ELR (cell line): ENCODE data around the gene MGAT5.

Experiments
- DNase-seq: peaks from one replicate; pipeline ENCODE4 v3.0.0-alpha.2; 2015; ENCODE audit warnings: low read depth

Gene MGAT5

DNA sequence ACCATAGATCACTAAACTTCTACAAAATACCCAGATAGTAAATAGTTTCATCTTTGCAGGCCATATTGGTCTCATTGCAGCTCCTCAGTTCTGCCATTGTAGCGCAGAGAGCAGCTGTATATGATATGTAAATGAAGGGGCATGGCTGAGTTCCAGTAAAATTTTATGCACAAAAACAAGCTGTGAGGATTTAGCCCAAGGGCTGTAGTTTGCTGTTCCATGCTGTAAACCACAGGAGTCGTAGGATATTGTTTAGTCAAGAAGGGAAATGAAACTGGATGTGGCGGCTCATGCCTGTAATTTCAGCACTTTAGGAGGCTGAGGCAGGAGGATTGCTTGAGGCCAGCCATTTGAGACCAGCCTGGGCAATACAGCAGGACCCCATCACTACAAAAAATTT lies 83.0 kb downstream of the MGAT5 start:
- no peak for DNase-seq

DNA sequence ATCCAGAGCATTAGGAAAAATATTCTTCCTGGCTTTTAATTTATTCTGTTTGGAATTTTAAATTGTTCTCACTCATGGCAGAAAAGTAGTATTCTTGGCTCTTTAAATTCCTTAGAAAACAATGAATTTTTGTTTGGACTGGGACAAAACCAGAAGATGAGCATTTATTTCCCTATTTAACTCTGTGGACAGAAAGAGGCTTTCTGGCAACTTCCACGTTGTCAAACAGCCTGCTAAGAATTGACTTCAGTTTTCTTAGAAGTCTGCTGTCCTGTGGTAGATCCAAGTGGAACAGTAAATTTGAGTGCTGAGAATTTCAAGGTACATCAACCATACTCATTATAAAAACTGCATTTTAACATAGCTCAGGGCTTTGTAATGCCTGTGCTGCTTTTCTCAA lies 83.8 kb downstream of the MGAT5 start:
- no peak for DNase-seq

DNA sequence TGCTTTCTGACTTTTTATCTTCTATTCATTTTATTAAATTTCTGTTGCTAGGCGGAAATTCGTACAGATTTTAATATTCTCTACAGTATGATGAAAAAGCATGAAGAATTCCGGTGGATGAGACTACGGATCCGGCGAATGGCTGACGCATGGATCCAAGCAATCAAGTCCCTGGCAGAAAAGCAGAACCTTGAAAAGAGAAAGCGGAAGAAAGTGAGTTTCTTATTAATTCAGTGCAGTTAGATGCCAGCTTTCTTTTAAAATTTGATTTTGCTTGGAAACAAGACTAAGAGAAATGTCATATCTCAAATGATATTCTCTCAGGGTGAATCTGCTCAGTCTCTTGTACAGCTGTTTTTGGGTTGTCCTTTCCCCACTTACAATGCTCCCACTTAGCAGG lies 84.3 kb downstream of the MGAT5 start:
- no peak for DNase-seq

DNA sequence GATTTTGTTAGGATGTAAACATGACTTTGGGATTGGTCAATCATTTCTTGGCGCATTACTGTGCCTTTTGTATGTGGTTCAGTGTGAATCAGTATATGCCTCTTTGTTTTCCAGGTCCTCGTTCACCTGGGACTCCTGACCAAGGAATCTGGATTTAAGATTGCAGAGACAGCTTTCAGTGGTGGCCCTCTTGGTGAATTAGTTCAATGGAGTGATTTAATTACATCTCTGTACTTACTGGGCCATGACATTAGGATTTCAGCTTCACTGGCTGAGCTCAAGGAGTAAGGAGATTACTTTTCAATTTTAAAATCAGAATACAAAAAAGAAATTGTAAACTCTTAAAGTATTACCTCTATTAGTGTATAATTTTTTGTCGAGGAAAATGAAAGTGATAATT lies 87.6 kb downstream of the MGAT5 start:
- DNase-seq: no peak

DNA sequence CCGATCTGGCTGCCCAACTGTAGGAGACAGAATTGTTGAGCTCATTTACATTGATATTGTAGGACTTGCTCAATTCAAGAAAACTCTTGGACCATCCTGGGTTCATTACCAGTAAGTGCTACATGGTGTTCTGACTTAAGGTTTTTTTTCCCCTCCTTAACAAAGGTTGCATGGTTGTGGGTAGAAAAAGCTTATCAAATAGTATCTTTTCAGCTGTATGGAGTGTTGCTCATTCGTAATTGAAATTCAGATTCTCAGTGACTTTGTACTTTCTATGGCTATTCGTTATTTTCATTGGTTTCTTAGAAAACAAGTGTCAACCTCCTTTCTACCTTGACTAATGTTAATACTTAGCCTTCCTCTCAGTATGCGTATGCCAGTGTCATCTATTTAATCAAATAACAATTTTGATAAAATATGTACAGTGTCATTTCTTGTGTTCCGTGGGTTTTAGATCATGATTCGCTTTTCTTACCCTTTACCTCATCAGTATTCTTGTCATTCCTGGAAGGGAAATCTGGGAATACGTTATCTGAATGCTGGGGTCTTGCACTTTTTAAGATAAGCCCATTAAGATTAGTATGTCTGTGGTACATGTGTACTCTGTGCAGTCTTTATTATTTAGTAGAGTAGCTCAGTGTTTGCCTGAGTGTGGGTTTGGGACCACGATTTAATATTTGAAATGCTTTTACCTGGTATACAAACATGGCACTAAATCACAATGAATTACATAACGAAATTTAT lies 91.3 kb downstream of the MGAT5 start:
- DNase-seq: no peak

DNA sequence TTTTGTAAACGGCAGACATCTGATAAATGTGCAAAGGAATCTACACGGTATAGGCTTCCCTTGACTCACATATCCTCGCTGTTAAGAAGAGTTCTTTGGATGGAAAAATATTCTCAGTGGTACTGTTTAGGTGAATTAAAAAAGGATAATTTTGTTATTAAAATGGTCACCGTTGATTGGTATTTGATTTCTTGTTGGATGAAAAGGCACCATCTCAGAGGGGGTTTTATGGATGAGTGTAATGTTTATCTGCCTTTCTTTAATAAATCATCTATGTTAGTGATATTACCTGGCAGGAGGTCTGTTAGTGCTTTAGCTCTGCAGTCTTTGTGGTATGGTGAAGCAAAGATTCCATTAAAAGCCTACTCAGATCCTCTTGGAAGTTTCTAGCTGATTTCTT lies 92.3 kb downstream of the MGAT5 start:
- DNase-seq: no peak

DNA sequence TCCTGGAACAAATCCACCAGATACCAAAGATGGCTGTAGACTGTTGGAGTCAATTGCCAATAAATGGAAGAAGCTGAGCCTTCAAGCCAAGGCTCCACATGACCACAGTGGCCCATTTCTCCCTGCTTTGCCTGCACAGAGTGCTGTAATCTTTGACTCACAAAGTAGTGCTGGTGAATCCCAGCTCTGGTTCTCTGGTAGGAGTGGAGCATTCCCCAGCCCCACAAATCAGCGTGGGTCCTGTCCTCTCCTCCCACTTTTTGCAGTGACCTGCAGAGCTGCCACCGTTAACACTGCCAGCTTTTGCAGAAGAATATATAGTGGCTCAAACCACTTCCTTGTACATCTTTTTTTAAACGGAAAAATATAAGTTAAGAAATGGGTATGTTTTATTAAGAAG lies 93.9 kb downstream of the MGAT5 start:
- no peak for DNase-seq

DNA sequence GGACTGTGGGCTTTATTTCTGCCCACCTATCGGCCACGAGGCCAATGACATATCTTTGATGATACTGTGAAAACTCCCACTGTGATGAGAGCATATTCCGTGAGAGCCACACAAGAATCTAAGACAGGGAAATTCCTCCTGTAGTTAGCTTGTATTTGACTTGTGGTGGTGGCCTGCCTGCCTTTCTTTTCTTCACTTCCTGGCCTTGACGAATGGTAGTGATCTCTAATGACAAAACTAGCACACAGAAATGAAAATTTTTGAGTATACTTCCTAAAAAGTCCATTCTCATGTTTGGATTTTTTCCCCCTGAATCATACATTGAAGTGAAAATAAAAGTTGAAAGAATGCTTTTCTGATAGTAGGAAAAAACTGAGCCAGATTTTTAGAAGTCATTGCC lies 94.4 kb downstream of the MGAT5 start:
- peak; percentile 19 for DNase-seq

DNA sequence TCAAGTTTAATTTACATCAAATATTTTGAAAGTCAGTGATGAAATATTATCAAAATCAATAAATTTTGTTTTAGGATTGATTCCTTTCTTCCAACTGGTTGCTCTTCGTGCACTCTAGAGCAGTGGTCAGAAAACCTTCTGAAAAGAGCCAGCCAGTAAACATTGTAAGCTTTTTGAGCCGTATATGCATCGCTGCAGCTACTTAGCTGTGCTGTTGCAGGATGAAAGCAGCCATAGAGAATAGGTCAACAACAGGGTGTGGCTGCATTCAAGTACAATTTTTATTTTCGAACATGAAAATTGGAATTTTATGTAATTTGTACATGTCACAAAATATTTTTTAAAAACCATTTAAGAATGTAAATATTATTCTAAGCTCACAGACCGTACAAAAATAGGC lies 94.9 kb downstream of the MGAT5 start:
- no peak for DNase-seq

DNA sequence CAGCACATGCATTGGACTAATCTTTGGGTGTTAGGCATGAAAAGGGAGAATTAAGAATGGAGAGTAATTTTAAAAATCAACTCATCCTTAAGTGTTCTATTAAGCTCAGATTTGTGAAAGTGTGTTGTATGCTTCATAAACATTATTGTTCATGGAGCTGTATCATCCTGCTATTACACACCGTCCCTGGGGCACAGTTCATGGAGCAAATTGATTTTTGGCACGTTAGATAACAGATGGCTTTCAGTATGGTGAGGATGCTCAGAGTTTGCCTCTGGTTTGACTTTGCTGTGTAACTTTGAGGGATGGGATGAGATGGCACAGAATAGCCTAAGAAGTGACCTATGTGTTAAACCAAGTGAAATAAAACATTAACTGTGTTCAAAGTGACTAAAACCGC lies 97.1 kb downstream of the MGAT5 start:
- no peak for DNase-seq

DNA sequence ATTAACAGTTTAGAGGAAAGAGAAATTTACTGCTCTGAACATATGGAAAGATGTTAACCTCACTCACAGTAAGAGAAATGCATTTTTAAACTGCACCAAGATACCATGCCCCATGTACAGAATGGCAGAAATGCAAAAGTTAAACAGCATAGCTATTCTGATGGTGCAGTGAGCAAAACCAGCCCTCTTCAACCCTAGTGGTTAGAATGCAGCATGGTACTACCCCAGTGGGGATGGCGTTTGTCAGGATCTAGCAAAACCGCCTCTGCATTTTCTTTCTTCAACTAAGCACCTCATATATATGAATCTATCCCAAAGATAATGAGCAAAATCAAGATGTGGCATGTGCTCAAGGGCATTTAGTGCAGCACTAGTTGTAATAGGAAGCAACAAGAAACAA lies 98.0 kb downstream of the MGAT5 start:
- no peak for DNase-seq

DNA sequence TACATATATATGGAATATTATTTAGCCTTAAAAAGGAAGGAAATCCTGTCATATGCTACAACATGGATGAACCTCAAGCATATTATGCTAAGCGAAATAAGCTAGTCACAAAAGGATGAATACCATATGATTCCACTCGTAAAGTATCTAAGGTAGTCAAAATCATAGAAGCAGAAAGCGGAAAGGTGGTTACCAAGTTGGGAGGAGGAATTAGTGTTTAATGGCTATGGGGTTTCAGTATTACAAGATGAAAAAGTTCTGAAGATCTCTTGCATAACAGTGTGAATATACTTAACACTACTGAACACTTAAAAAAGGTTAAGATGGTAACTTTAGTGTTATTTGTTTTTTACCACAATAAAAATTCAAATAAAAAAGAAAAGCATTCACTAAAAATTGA lies 99.0 kb downstream of the MGAT5 start:
- no peak for DNase-seq

DNA sequence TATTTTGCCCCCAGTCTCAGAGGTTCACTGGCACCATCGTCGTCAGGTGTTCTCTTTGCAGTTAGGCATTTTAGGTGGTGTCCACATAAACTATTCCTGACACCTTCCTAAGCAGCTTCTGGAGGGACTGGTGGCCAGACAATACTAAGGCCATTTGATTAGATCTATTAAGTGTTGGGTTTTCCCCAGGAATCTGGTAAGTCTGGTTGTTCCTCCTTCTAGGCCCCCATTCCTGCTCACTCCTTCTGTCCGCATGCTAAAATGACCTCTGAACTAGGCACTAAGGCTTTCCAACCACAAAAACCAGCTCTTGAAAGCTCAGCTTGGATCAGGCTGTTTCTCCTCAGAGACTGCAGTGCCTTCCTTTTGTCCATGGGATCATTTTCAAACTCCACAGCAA lies 100.7 kb downstream of the MGAT5 start:
- no peak for DNase-seq

DNA sequence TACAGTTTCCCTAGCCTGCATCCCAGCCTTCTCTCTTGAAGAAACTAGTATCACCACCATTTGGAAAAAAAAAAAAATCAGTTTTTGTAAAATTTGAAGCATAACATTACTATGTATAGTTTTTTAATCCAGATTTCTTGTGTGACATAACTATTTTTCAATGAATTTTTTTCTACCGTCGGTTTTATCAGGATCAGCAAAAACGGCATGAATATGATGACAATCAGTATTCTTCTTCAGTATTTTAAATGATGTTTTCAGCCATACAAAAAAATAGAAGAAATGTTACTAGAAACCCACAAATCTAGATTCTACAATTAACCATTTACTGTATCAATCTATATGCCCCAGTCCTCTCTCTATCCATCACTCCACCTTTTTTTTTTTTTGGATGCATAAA lies 103.9 kb downstream of the MGAT5 start:
- DNase-seq: no peak

DNA sequence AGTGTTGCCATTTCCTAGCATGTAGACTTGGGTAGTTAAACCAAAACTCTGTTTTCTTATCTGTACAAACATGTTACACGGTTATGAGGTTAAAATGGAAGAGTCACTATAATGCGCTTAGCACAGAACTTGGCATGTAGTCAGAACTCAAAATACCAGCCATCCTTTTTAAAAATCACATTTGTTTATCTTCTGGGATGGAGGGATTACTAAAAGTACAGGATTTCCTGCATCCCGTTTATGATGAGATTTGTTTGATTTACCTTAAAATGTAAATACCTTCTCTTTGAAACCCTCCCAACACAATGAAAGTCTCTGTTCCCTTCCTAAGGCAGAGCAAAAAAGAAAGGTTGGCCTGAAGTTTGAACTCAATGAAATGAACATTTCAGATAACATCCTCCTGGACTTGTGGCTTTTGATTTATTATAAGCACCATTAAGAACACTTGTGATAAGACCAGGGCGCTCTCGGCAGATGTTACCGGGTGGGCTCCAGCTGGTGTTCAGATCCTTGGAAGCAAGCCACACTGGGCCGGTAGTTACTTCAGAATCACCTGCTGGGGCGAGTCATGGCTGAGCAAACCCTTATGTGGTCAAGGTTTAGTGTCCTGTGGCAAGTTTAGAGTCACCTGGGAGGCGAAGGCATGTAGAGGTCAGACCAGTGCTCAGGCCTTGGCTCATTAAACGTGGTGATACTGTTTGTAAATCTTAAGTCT lies 105.7 kb downstream of the MGAT5 start:
- DNase-seq: no peak

DNA sequence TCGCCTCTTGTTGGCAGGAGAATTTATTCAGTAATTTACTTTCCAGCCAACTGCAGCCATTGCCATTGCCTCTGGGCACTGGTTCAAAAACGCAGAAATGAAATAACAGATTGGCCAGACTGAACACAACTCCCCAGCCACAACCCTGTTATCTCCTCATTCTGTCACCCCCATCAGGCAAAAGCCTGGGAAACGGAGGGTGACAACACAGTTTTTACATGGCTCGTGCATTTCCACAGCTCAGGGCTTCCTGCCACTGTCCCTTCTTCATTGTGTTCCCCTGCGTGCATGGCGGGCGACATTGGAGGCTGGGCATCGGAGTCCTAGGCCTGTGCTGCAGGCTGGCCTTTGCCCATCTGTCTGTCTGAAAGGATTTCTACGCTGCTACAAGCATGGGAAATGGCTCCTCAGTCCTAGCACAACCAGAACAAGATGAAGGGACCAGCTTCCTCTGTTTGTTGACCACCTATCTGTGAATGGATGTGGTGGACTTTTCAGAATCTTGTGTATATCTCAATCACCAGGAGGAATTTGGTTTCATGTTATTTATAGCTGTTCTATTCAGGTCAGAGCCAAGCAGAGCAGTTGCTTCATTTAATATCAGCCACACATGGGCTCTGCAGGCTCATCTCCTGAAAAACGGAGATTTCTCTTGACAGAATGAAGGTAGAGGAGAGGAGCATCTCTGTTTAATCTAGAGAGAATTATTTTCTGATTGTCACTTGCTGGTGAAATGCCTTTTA lies 107.0 kb downstream of the MGAT5 start:
- DNase-seq: no peak

DNA sequence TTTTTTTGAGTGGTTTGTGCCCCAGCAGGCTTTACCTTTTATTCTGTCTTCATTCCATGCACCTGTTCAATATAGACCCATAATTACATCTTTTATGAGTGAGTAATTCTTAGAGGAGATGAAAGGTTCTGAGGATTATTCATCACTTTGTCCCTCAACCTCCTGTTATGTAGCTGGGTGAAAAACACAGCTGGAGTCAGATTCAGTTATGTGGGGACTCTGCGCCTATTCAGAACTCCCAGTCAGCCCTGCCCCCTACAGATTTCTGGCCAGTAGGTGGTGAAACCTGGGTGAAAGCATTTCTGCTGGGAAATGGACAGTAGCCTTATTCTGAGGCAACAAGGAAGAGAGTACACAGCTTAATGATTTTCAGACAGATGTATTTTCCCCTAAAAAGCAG lies 107.8 kb downstream of the MGAT5 start:
- no peak for DNase-seq

DNA sequence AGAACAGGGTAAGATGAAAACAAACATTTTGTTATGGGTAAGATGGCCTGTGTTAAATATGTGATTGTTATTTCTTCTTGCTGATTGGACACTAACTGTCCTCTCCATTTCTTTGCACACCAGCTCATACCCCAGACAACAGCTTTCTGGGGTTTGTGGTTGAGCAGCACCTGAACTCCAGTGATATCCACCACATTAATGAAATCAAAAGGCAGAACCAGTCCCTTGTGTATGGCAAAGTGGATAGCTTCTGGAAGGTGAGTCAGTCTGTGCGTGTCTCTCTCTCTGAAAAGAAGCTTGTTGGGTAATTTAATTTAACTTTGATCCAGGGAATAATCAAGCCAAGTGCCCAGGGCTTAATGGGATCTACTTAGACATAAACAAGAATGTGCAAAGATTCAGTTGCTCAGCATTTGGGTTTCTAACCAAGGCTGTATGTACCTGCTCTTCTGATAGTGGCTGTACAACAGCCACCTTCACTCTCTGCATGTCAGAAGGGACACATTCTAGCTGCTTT lies 108.3 kb downstream of the MGAT5 start:
- DNase-seq: no peak

DNA sequence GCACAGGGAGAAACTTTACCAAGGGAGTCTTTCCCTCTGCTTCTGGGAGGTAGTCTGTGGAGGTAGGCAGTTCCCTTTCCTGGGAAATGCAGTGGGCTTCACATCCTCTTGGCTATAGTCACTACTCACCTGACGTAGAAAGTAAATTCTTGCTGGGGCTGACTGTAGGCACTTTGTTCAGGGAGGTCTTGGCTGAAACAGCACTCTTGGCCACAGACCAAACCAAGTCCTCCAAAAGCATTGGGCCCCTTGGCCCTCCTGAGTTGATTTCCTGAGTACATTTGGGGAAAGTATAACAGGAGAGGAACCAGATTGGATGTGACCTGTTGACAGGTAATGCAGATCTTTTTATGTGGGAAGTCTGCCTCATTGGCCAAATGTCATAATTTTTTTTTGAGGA lies 108.9 kb downstream of the MGAT5 start:
- no peak for DNase-seq

DNA sequence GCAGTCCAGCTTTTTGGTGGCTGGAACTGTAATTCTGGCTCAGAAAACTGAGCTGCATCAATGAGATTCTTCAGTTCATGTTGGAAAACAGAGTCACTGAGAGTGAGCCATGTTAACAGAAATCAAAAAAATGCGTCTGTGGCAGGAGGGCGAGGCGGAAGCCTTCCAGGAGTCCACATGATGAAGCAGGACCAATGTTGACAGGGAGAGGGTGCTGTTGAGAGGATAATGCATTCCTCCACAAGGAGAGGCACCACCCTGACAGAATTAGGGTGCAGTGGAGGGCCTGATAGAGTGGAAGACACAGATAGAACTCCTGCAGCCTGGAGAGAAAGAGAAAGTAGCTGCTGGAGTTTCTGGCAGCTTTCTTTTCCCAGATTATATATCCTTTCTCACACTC lies 111.5 kb downstream of the MGAT5 start:
- DNase-seq: peak; percentile 41

DNA sequence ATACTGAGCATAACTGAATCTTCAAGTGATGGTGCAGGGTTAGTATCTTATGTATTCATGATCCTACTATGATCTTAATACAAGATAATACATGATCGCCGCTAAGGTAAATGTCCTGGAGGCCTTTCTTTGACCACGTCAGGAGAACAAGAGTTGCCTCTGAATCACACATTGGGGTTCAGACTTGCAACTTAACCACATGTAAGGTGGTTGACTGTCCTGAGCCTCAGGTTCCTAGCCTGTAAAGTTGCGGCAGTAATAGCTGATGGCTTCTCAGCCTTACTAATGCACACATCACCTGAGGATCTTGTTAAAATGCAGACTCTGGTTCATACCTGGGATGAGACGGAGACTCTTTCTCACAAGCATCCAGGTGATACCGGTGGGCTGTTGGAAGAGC lies 112.5 kb downstream of the MGAT5 start:
- no peak for DNase-seq

DNA sequence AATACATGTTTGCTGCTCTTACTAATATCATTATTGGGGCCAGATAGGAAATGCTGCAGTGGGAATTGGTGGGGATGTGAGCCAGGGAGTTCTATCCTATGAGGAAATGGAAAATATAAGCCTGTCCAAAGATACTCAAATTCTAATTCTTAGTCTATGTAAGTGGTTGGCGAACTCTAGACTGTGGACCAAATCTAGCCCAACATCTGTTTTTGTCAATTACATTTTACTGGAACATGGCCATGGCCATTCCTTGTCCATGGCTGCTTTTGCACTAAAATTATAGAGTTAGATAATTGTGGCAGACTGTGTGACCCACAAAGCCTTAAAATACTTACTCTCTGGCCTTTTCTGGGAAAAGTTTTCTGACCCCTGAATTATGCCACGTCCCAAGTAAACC lies 113.3 kb downstream of the MGAT5 start:
- DNase-seq: no peak
